ENCODE results near the gene SPDEF.

DNA sequence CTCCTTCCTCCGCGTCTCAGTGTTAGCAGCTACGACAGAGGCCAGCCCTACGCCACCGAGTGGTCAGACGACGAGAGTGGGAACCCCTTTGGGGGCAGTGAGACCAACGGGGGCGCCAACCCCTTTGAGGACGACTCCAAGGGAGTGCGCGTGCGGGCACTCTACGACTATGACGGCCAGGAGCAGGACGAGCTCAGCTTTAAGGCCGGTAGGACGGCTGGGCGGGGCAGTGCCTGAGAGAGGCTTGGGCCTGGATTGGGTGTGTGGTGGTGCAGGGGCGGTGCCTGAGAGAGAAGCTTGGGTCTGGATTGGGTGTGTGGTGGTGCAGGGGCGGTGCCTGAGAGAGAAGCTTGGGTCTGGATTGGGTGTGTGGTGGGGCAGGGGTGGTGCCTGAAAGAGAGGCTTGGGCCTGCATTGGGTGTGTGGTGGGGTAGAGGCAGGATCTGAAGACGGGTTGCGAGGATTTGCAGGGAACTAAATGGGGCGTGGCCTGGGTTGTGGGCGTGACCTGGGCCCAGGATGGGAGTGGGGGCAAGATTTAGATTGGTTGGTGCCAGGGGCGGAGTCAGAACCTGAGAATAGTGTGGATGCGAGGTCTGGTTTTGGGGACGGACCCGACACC, 24.4 kb downstream of the SPDEF start:
- TF ChIP-seq EZH2 (IDR thresholded peaks at IDR 0.05; ENCODE audit: low read depth, unreplicated experiment) (no peak), POLR2AphosphoS5 (IDR thresholded peaks at IDR 0.05; ENCODE audit: low read depth) (peak; percentile 75), EZH2phosphoT487 (IDR thresholded peaks at IDR 0.05; ENCODE audit: unreplicated experiment) (no peak), NANOG (IDR thresholded peaks at IDR 0.05; ENCODE audit: borderline replicate concordance) (no peak), JUNB (IDR thresholded peaks at IDR 0.05; ENCODE audit: unreplicated experiment) (no peak), CREB1 (CRISPR knock-in tag; IDR thresholded peaks at IDR 0.05; ENCODE audit: low read depth) (no peak)
- TF ChIP-seq, protein P1, sequence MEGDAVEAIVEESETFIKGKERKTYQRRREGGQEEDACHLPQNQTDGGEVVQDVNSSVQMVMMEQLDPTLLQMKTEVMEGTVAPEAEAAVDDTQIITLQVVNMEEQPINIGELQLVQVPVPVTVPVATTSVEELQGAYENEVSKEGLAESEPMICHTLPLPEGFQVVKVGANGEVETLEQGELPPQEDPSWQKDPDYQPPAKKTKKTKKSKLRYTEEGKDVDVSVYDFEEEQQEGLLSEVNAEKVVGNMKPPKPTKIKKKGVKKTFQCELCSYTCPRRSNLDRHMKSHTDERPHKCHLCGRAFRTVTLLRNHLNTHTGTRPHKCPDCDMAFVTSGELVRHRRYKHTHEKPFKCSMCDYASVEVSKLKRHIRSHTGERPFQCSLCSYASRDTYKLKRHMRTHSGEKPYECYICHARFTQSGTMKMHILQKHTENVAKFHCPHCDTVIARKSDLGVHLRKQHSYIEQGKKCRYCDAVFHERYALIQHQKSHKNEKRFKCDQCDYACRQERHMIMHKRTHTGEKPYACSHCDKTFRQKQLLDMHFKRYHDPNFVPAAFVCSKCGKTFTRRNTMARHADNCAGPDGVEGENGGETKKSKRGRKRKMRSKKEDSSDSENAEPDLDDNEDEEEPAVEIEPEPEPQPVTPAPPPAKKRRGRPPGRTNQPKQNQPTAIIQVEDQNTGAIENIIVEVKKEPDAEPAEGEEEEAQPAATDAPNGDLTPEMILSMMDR (conservative IDR thresholded peaks at IDR 0.05; ENCODE audit: low read depth in 2 of 2), result peak in 1 of 2 experiments; percentile 38; a peak in 2 of 4 replicates
- TF ChIP-seq, protein P2, sequence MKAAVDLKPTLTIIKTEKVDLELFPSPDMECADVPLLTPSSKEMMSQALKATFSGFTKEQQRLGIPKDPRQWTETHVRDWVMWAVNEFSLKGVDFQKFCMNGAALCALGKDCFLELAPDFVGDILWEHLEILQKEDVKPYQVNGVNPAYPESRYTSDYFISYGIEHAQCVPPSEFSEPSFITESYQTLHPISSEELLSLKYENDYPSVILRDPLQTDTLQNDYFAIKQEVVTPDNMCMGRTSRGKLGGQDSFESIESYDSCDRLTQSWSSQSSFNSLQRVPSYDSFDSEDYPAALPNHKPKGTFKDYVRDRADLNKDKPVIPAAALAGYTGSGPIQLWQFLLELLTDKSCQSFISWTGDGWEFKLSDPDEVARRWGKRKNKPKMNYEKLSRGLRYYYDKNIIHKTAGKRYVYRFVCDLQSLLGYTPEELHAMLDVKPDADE (IDR thresholded peaks at IDR 0.05), result no peak
- TF ChIP-seq, protein P3, sequence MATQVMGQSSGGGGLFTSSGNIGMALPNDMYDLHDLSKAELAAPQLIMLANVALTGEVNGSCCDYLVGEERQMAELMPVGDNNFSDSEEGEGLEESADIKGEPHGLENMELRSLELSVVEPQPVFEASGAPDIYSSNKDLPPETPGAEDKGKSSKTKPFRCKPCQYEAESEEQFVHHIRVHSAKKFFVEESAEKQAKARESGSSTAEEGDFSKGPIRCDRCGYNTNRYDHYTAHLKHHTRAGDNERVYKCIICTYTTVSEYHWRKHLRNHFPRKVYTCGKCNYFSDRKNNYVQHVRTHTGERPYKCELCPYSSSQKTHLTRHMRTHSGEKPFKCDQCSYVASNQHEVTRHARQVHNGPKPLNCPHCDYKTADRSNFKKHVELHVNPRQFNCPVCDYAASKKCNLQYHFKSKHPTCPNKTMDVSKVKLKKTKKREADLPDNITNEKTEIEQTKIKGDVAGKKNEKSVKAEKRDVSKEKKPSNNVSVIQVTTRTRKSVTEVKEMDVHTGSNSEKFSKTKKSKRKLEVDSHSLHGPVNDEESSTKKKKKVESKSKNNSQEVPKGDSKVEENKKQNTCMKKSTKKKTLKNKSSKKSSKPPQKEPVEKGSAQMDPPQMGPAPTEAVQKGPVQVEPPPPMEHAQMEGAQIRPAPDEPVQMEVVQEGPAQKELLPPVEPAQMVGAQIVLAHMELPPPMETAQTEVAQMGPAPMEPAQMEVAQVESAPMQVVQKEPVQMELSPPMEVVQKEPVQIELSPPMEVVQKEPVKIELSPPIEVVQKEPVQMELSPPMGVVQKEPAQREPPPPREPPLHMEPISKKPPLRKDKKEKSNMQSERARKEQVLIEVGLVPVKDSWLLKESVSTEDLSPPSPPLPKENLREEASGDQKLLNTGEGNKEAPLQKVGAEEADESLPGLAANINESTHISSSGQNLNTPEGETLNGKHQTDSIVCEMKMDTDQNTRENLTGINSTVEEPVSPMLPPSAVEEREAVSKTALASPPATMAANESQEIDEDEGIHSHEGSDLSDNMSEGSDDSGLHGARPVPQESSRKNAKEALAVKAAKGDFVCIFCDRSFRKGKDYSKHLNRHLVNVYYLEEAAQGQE (IDR thresholded peaks at IDR 0.05; ENCODE audit: unreplicated experiment), result no peak
